HG02884 (cell line): Measurements from ENCODE around the gene NKAIN2.
"Not testable (repeated sequence)": the region's sequence is repeated elsewhere in the genome, so short reads cannot be mapped to it uniquely, and the experiment has no call there.

Experiments used
- ATAC-seq: cut with Tn5 transposase; IDR thresholded peaks from one replicate; pipeline ENCODE4 v1.9.1; 2021; ENCODE audit warnings: mild to moderate bottlenecking, moderate library complexity; ENCODE audit not compliant: unreplicated experiment

The NKAIN2 gene

DNA sequence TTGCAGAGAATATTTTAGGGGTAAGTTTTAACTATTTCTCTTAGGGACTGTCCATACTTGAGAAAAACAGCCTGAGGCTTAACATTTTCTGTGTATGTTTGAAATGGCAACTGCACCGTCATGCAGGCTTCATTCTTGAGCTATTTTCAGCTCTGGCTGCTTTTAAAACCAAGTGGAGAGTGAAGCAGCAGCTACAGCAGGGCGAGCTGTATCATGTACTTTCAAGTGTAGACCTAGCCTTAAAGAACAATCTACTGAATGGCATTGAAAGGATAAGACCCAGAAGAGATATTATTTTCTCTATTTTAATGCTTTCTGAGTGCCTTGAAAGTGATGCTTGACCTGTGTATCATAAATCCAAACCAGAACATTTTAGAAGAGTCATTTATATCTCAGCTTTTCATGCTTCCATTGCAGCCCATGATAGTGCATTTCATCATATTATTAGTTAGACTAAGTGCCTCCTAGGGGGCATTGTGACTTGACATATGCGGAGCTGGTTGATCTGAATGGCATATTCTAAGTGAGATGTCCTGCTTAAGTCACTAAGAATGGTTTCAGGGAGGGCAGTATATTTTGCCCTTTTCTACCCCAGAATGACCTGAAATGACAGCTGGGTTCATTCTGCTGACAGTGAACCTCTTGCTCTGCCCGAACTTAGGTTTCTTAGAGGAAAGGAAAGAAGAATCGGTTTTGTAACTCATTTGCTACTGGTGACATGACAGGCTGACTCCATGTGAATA lies 85.3 kb downstream of the NKAIN2 start:
- ATAC-seq = no peak

GRCh38 chr6:123895346-123895745 lies 91.7 kb downstream of the NKAIN2 start:
- ATAC-seq = no peak

- ATAC-seq = no peak
Measured at GRCh38 chr6:123895806-123896205, 92.1 kb downstream of the NKAIN2 start.

GRCh38 chr6:123896869-123897268 lies 93.2 kb downstream of the NKAIN2 start:
- no peak for ATAC-seq

DNA sequence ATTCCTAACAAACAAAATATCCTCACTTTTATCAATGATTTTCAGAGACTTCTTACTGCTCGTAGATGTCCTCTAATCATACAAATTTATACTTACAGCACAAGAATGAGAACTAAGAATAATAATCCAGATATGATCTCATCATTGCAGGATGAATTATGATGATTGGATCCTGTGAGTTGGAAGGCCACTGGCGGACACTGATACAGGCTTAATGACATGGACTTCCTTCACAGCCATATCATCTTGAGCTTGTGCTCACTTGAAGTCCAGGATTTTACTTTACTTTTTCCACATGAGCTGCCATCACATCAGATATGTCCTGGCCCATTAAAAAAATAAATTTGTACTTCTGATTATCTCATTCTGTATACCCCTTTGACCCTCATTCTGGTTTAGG lies 94.3 kb downstream of the NKAIN2 start:
- ATAC-seq = no peak

DNA sequence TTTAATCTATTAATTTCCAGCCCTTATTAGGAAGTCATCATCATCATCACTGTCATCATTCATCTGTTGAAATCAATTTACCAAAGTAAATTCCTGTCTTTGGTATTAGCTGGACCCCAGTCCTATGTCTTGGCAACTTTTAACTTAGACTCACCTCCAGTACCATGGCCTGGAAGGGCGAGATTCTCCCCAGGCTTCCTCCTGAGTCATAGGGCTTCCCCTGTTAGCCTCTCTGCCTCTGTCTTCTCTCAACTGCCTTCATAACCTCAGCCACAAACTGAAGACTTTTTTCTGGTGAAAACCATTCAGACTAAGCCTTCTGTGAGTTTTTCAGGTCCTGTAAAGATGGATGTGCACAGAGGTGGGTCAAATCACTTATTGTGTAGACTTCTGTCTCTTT lies 95.0 kb downstream of the NKAIN2 start:
- ATAC-seq = no peak

DNA sequence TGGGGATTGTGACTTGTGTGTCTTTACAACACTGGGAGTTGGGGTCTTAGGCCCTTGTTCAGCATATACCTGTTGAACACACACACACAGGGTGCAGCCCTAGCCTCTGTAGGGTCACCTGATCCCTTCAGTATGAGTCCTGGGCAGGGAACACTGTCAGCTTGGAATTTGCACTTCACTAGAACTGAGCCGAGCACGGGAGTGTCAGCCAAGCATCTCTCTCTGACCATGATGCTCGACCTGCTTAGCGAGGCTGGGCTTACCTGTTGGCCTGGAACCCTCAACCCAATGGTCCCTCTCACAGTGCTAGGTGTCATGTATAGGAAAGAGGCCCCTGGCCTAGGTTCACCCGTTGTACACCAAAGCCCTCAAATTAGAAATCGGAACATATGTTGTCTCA lies 96.1 kb downstream of the NKAIN2 start:
- ATAC-seq = no peak

- no peak for ATAC-seq
Measured at GRCh38 chr6:123901436-123901835, 97.8 kb downstream of the NKAIN2 start.

- ATAC-seq = no peak
Measured at GRCh38 chr6:123902738-123903313, 99.2 kb downstream of the NKAIN2 start.

GRCh38 chr6:123904228-123904627 lies 100.6 kb downstream of the NKAIN2 start:
- ATAC-seq = no peak

GRCh38 chr6:123908797-123909196 lies 105.1 kb downstream of the NKAIN2 start:
- ATAC-seq = no peak

DNA sequence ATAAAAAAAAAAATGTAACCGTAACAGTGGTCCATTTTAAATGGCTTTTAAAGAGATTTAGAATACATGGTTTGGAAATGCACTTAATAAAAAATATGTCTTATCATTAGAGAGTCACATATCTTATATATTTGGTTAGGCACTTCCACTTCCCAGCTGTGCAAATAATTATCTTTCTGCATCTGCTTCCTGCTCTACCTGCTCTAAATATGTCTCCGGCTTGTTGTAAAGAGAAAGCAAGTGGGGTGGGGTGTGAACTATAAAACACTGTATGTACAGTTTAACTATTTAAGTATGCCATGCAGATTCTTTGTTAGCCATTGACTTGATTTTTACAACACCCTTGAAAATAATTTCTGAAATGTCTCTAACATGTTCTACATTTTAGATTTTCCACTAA lies 106.3 kb downstream of the NKAIN2 start:
- no peak for ATAC-seq

- no peak for ATAC-seq
Measured at GRCh38 chr6:123913863-123914262, 110.2 kb downstream of the NKAIN2 start.

DNA sequence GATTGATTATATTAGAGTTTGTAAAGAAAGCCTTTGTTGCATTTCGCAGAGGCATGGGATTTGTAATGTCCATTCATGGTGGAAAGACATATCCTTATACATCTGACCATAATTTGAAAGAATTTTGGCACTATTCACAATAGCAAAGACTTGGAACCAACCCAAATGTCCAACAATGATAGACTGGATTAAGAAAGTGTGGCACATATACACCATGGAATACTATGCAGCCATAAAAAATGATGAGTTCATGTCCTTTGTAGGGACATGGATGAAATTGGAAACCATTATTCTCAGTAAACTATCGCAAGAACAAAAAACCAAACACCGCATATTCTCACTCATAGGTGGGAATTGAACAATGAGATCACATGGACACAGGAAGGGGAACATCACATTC lies 119.7 kb downstream of the NKAIN2 start:
- not testable (repeated sequence) for ATAC-seq

GRCh38 chr6:123925350-123925749 lies 121.7 kb downstream of the NKAIN2 start:
- ATAC-seq = peak; percentile 84

- no peak for ATAC-seq
Measured at GRCh38 chr6:123925842-123926399, 122.3 kb downstream of the NKAIN2 start.

GRCh38 chr6:123928529-123928928 lies 124.9 kb downstream of the NKAIN2 start:
- ATAC-seq = no peak

DNA sequence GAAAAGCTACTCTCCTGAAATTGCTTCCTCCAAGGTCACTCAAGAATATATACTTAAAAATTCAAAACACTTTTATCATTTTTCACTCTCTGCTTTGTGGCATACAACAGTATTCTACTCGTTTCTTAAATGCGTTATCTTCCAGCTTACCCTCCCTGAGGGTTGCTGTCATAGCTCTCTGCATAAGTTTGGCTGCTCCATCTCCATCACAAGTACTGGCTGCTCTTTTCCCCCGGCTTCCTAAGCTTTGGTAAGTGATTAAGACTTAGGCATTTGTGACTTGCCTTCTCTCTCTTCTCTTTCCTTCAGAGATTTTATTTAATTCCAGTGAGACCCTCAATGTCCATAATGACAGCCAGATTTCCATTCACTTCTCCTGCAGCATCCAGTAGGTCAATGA lies 128.3 kb downstream of the NKAIN2 start:
- ATAC-seq = no peak

- no peak for ATAC-seq
Measured at GRCh38 chr6:123940551-123940950, 136.9 kb downstream of the NKAIN2 start.

GRCh38 chr6:123941855-123942254 lies 138.2 kb downstream of the NKAIN2 start:
- no peak for ATAC-seq

DNA sequence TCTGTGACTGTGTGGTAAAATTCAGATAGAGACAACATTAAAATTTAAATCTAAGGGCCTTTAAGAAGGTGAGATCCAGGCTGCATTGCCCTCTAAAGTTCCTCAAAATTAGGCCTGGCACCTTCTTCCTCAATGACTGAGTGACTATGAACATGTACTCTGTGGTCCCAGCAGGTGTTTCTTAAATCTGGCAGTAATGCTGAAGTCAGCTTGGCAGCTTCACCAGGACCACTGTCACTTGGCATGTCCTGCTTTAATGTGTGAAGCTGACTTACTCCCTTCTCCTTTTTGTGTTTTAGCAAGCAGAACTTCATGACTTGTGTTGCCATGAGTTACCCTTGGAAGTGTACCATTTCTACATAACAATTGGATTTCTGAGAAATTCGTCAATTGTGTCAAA lies 141.7 kb downstream of the NKAIN2 start:
- ATAC-seq = no peak

- no peak for ATAC-seq
Measured at GRCh38 chr6:123953920-123954319, 150.3 kb downstream of the NKAIN2 start.
